K562 (cell line): ENCODE results near the gene DENND1A. TPM values are rescaled to one million over a fixed set of nuclear protein-coding genes. Genes with fewer than 3 reads are reported as not detected.

Experiments
- ATAC-seq: fragments of 200-7000 bp; cut with Tn5 transposase; 3 replicates; pipeline ENCODE4 v1.9.1; 2020; ENCODE audit warnings: moderate library complexity
- BruUV-seq: library from RNA; stranded (reverse); fragments of 400-500 nt; replicated peaks from 2 replicates; lab custom pipeline; 2021; lab: Mats Ljungman, UMichigan
- CTCF ChIA-PET: fragments of 300-600 bp; formaldehyde crosslinking; extraction: SDS; loops from one replicate; lab custom pipeline; 2021; ENCODE audit warnings: low intra/inter-chr PET ratio; lab: Yijun Ruan, JAX
- POLR2A ChIA-PET: fragments of 300-600, 350-650 bp; sonication (Branson Sonifier 250); formaldehyde crosslinking; extraction: SDS; loops from one replicate; lab custom pipeline; 2021; ENCODE audit warnings: antibody characterized with exemption, inconsistent platforms; lab: Yijun Ruan, JAX
- DNase-seq, 4 experiments: peaks; one replicate each; pipeline versions ENCODE4 v3.0.0 to v3.0.0-alpha.2; 2011 to 2018; ENCODE audit warnings: low spot score in 3 of 4, mixed read lengths in 3 of 4; ENCODE audit errors: extremely low read depth in 1 of 4
- FAIRE-seq: peaks from 2 replicates; lab custom pipeline; 2011; peaks lifted over from hg19 to GRCh38; lab: Jason Lieb, UNC
- H2AFZ ChIP-seq: 2 replicates; pipeline ENCODE4 v1.6.0; 2011; ENCODE audit warnings: low read depth, low read length, control low read depth, inconsistent platforms
- H3K27ac ChIP-seq: fragments of 200-600 bp; 3 replicates; pipeline ENCODE4 v1.8.0; 2011; ENCODE audit warnings: low read depth, mild to moderate bottlenecking, control low read depth, inconsistent platforms, low read length, moderate library complexity, mixed read lengths; ENCODE audit errors: extremely low read depth
- H3K27me3 ChIP-seq, 2 experiments: fragments of 300-600 bp in 1 of 2; 2 replicates in 1 of 2; 3 replicates in 1 of 2; pipeline versions ENCODE4 v1.6.0 to v1.8.0; 2011; ENCODE audit warnings: inconsistent platforms in 2 of 2, low read length in 2 of 2, mild to moderate bottlenecking in 1 of 2, mixed read lengths in 1 of 2, moderate library complexity in 1 of 2; ENCODE audit not compliant: control insufficient read depth in 2 of 2, insufficient read depth in 2 of 2
- H3K36me3 ChIP-seq: fragments of 300-600 bp; 3 replicates; pipeline ENCODE4 v1.8.0; 2011; ENCODE audit warnings: mild to moderate bottlenecking, low read length, inconsistent platforms; ENCODE audit not compliant: control insufficient read depth, insufficient read depth
- H3K4me1 ChIP-seq, 2 experiments: fragments of 200-600 bp in 1 of 2; replicated peaks in 1 of 2; 2 replicates in 1 of 2; 3 replicates in 1 of 2; pipeline versions ENCODE4 v1.5.1 to v1.8.0; 2011; ENCODE audit warnings: inconsistent platforms in 2 of 2, low read length in 2 of 2, mild to moderate bottlenecking in 1 of 2, mixed read lengths in 1 of 2, moderate library complexity in 1 of 2; ENCODE audit not compliant: control insufficient read depth in 2 of 2, insufficient read depth in 2 of 2
- H3K4me2 ChIP-seq: 2 replicates; pipeline ENCODE4 v1.6.1; 2011; ENCODE audit warnings: low read length, control low read depth, inconsistent platforms, mixed read lengths; ENCODE audit not compliant: insufficient read depth
- H3K4me3 ChIP-seq: fragments of 200-600 bp; sonication (generic), shearing (Covaris generic); 2 replicates; pipeline ENCODE4 v1.5.1; 2016; ENCODE audit warnings: control low read depth, inconsistent platforms
- H3K79me2 ChIP-seq: fragments of 200-600 bp; 3 replicates; pipeline ENCODE4 v1.8.0; 2011; ENCODE audit warnings: low read length, inconsistent platforms; ENCODE audit not compliant: control insufficient read depth, insufficient read depth
- H3K9ac ChIP-seq, 2 experiments: 2 replicates each; pipeline versions ENCODE4 v1.6.0 to v1.6.1; 2011; ENCODE audit warnings: low read depth in 2 of 2, low read length in 2 of 2, control low read depth in 1 of 2, inconsistent platforms in 1 of 2, mild to moderate bottlenecking in 1 of 2, mixed read lengths in 1 of 2; ENCODE audit not compliant: insufficient read depth in 1 of 2
- H3K9me1 ChIP-seq: one replicate; pipeline ENCODE4 v1.6.0; 2011; ENCODE audit warnings: inconsistent platforms, mild to moderate bottlenecking, low read length, moderate library complexity; ENCODE audit not compliant: control insufficient read depth, insufficient read depth
- H3K9me3 ChIP-seq: replicated peaks from 2 replicates; pipeline ENCODE4 v1.5.1; 2011; ENCODE audit warnings: low read depth, low read length, inconsistent platforms; ENCODE audit not compliant: control insufficient read depth, insufficient read depth
- H4K20me1 ChIP-seq: replicated peaks from 2 replicates; pipeline ENCODE4 v1.6.1; 2011; ENCODE audit warnings: low read length, inconsistent platforms, mixed read lengths; ENCODE audit not compliant: control insufficient read depth, insufficient read depth
- COPS2 ChIP-seq: fragments of 450-650 bp; conservative IDR thresholded peaks from 2 replicates; pipeline ENCODE4 v1.6.1; 2016; ENCODE audit warnings: mild to moderate bottlenecking, moderate library complexity
- EP400 ChIP-seq: fragments of 450-650 bp; IDR thresholded peaks from 2 replicates; pipeline ENCODE4 v1.6.1; 2017; ENCODE audit warnings: antibody characterized with exemption, mild to moderate bottlenecking, moderate library complexity
- HDAC1 ChIP-seq, 2 experiments: fragments of 450-650 bp; IDR thresholded peaks; 2 replicates each; pipeline ENCODE4 v1.6.1; 2016 to 2017; ENCODE audit warnings: inconsistent platforms in 1 of 2, mild to moderate bottlenecking in 1 of 2, moderate library complexity in 1 of 2
- HNRNPLL ChIP-seq: fragments of 200-400 bp; formaldehyde crosslinking; IDR thresholded peaks from 2 replicates; pipeline ENCODE4 v1.6.1; 2017; ENCODE audit warnings: low read length, low read depth, mild to moderate bottlenecking; ENCODE audit not compliant: poor library complexity, severe bottlenecking
- KAT8 ChIP-seq: fragments of 450-650 bp; IDR thresholded peaks from 2 replicates; pipeline ENCODE4 v1.6.1; 2016; ENCODE audit warnings: low read depth, mild to moderate bottlenecking
- MAFK ChIP-seq: IDR thresholded peaks from 2 replicates; pipeline ENCODE4 v1.6.1; 2011; ENCODE audit warnings: low read length, improper control_type of control experiment
- MEF2D ChIP-seq: conservative IDR thresholded peaks from 2 replicates; pipeline ENCODE4 v1.6.1; 2016; ENCODE audit warnings: low read depth, missing genetic modification characterization, missing compliant biosample characterization
- NR4A1 ChIP-seq, 2 experiments: fragments of 250-450 bp in 1 of 2; fragments of 450-650 bp in 1 of 2; sonication (Bioruptor Pico) in 1 of 2; IDR thresholded peaks; 2 replicates each; pipeline versions ENCODE4 v1.4.0 to v1.6.1; 2016 to 2020; ENCODE audit warnings: mild to moderate bottlenecking in 2 of 2, missing compliant biosample characterization in 1 of 2, missing genetic modification characterization in 1 of 2, moderate library complexity in 1 of 2
- POLR2AphosphoS5 ChIP-seq: IDR thresholded peaks from 2 replicates; pipeline ENCODE4 v1.6.1; 2011; ENCODE audit warnings: mild to moderate bottlenecking, low read depth, low read length, moderate library complexity; ENCODE audit not compliant: control insufficient read depth, insufficient read depth
- RBBP5 ChIP-seq: fragments of 200-600 bp; sonication (generic); IDR thresholded peaks from 2 replicates; pipeline ENCODE4 v1.6.1; 2012; ENCODE audit warnings: borderline replicate concordance, mild to moderate bottlenecking, low read length, control low read depth, inconsistent platforms; ENCODE audit not compliant: insufficient read depth, poor library complexity, severe bottlenecking
- TAL1 ChIP-seq: fragments of 450-650 bp; IDR thresholded peaks from 2 replicates; pipeline ENCODE4 v1.6.1; 2016; ENCODE audit warnings: mild to moderate bottlenecking
- XRCC4 ChIP-seq: IDR thresholded peaks from one replicate; pipeline ENCODE4 v1.6.1; 2011; ENCODE audit not compliant: insufficient read depth, insufficient read length; ENCODE audit errors: extremely low read depth
- ZNF778 ChIP-seq: fragments of 450-650 bp; formaldehyde crosslinking; IDR thresholded peaks from 2 replicates; pipeline ENCODE4 v1.4.0; 2020; ENCODE audit warnings: mild to moderate bottlenecking, moderate library complexity
- ZNF785 ChIP-seq: fragments of 250-450 bp; sonication (Bioruptor Pico); IDR thresholded peaks from 2 replicates; pipeline ENCODE4 v1.4.0; 2020; ENCODE audit warnings: mild to moderate bottlenecking
- WGBS: fragments of 100-300 bp; shearing (Covaris generic); methylation state at CpG from one replicate; pipeline ENCODE4 v1.1.6; 2016; ENCODE audit warnings: low coverage, mixed read lengths; ENCODE audit not compliant: insufficient coverage; ENCODE audit errors: missing lambda C conversion rate; 5-methylcytosine and 5-hydroxymethylcytosine counted together
- in situ Hi-C: fragments of 300-500 bp; cut with MboI; formaldehyde crosslinking; loops from 4 replicates; pipeline ENCODE4 v1.15.0; 2018; ENCODE audit warnings: inconsistent platforms, mixed read lengths
- intact Hi-C: fragments of 100-400 bp; cut with micrococcal nuclease; formaldehyde crosslinking; loops from 2 replicates; pipeline ENCODE4 v1.14.2; 2022
- polyA plus RNA-seq, 8 experiments: library from polyadenylated mRNA; depleted of rRNA in 4 of 8; stranded (reverse) in 5 of 8; unstranded in 3 of 8; fragments of >200 nt; fragmentation: Nextera tagmentation in 2 of 8; fragmentation: Illumina TruSeq in 1 of 8; extraction: Ambion mirVana in 2 of 8; extraction: Trizol in 1 of 8; gene quantifications; 2 replicates each; pipeline versions ENCODE4 v1.2.1 to v1.2.3, GENCODE V29; 2011 to 2014; ENCODE audit warnings: inconsistent platforms in 1 of 8, missing spikeins in 1 of 8
- total RNA-seq, 7 experiments: library from RNA; depleted of rRNA in 6 of 7; stranded (reverse); fragments of >200 nt in 6 of 7; fragmentation: Illumina TruSeq in 2 of 7; extraction: Trizol in 2 of 7; gene quantifications; 2 replicates each; pipeline versions ENCODE4 v1.2.1 to v1.2.3, GENCODE V29; 2011 to 2021; ENCODE audit warnings: low replicate concordance in 1 of 7
- TF ChIP-seq, protein P1 (sequence below): sonication (generic); formaldehyde crosslinking; IDR thresholded peaks from 2 replicates; pipeline ENCODE4 v1.8.1; 2023; ENCODE audit warnings: mild to moderate bottlenecking, missing genetic modification reagents
- TF ChIP-seq, protein P2 (sequence below): fragments of 250-450 bp; sonication (Bioruptor Pico); IDR thresholded peaks from 2 replicates; pipeline ENCODE4 v1.5.0; 2021
- TF ChIP-seq, protein P3 (sequence below): fragments of 450-650 bp; IDR thresholded peaks from 2 replicates; pipeline ENCODE4 v1.6.1; 2014; ENCODE audit warnings: low read depth, mild to moderate bottlenecking, moderate library complexity, borderline replicate concordance

The DENND1A gene
- total and polyA plus RNA-seq, 9 of the 15 experiments (the other 6 are each of a cell fraction or from before 2014, with no cell fraction given): 7.6 to 29.5 (median 15.7) TPM

DNA sequence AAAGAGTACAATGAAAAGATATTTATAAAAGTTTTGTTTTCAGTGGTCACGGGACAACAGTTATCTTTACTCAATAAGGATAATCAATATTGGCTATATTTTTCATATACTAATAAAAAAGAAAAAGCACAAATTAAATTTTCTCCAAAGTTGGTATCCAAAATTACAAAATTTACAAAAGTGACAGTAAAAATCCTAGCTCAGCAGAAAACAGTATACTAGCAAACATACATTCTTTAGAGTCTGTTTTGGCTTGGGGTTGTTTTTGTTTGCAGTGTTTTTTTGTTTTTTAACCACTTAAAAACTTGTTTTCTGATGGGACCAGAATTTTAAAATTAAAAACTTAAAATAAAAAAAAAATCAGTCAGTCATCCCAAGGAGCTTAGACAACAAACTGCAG lies 183.2 kb downstream of the DENND1A start (continued):
- TF ChIP-seq MAFK (peak; percentile 57; the same call in 1 of the 2 replicates), HDAC1 (IDR thresholded peaks at IDR 0.05) (no peak)
- TF ChIP-seq, protein P1, sequence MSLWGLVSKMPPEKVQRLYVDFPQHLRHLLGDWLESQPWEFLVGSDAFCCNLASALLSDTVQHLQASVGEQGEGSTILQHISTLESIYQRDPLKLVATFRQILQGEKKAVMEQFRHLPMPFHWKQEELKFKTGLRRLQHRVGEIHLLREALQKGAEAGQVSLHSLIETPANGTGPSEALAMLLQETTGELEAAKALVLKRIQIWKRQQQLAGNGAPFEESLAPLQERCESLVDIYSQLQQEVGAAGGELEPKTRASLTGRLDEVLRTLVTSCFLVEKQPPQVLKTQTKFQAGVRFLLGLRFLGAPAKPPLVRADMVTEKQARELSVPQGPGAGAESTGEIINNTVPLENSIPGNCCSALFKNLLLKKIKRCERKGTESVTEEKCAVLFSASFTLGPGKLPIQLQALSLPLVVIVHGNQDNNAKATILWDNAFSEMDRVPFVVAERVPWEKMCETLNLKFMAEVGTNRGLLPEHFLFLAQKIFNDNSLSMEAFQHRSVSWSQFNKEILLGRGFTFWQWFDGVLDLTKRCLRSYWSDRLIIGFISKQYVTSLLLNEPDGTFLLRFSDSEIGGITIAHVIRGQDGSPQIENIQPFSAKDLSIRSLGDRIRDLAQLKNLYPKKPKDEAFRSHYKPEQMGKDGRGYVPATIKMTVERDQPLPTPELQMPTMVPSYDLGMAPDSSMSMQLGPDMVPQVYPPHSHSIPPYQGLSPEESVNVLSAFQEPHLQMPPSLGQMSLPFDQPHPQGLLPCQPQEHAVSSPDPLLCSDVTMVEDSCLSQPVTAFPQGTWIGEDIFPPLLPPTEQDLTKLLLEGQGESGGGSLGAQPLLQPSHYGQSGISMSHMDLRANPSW (CRISPR knock-in tag): no peak
- TF ChIP-seq, protein P2, sequence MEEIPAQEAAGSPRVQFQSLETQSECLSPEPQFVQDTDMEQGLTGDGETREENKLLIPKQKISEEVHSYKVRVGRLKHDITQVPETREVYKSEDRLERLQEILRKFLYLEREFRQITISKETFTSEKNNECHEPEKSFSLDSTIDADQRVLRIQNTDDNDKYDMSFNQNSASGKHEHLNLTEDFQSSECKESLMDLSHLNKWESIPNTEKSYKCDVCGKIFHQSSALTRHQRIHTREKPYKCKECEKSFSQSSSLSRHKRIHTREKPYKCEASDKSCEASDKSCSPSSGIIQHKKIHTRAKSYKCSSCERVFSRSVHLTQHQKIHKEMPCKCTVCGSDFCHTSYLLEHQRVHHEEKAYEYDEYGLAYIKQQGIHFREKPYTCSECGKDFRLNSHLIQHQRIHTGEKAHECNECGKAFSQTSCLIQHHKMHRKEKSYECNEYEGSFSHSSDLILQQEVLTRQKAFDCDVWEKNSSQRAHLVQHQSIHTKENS (CRISPR knock-in tag): no peak

DNA sequence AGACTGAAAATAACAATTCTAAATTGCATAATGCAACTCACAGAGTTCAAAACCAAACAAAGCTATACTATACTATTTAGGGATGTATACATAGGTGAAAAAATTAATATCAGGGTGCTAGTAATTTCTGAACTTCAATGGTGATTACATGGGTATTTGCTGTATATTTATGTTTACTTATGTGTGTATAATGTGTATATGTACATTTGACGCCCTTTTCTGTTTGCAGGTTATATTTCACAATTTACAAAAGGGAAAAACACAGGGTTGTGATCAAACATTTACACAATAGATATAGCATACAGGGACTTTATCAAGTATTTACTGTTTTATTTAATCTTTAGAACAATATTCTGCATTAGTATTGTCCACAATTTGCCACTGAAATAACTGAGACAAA lies 184.0 kb downstream of the DENND1A start:
- no peak overlapping the region for H3K9ac ChIP-seq
- CTCF ChIA-PET: no interaction called here
- BruUV-seq: no TSS peak
- no peaks in the 10 kb centered on the region for H3K9me3 ChIP-seq
- DNase-seq (no peak), FAIRE-seq (no peak), ATAC-seq (no peak)
- H3K79me2 ChIP-seq: no peaks in the 10 kb centered on the region
- no peaks in the 10 kb centered on the region; the same call in 2 of the 3 replicates for H3K36me3 ChIP-seq
- H3K27ac ChIP-seq: no peak overlapping the region
- H3K27me3 ChIP-seq: no peaks in the 10 kb centered on the region
- no peak overlapping the region for H3K4me2 ChIP-seq
- H3K4me3 ChIP-seq: no peak overlapping the region
- no peaks in the 10 kb centered on the region for H3K9me1 ChIP-seq
- H4K20me1 ChIP-seq: no peaks in the 10 kb centered on the region
- POLR2A ChIA-PET: interaction anchor here (1.1 kb wide), 1 partner anchor 10 kb away, joined by 3 read pairs; no protein-coding TSS in a partner anchor
- WGBS: 88% methylated on average over 1 of the region's 1 CpG
- H3K4me1 ChIP-seq: peaks cover 0 to 4% of the 10 kb centered on the region in 2 experiments; a peak in 3 of 5 replicates
- intact Hi-C loops (no loop called here), in situ Hi-C loops (no loop called here)
- H2AFZ ChIP-seq: no peak overlapping the region
- TF ChIP-seq HNRNPLL (no peak), RBBP5 (no peak), NR4A1 (CRISPR knock-in tag; IDR thresholded peaks at IDR 0.05) (no peak), NR4A1 (tag; IDR thresholded peaks at IDR 0.05) (no peak), ZNF785 (CRISPR knock-in tag) (no peak), TAL1 (no peak), POLR2AphosphoS5 (no peak), EP400 (no peak), ZNF778 (CRISPR knock-in tag) (no peak), XRCC4 (no peak), KAT8 (no peak), MEF2D (no peak), COPS2 (no peak)
- TF ChIP-seq, protein P3, sequence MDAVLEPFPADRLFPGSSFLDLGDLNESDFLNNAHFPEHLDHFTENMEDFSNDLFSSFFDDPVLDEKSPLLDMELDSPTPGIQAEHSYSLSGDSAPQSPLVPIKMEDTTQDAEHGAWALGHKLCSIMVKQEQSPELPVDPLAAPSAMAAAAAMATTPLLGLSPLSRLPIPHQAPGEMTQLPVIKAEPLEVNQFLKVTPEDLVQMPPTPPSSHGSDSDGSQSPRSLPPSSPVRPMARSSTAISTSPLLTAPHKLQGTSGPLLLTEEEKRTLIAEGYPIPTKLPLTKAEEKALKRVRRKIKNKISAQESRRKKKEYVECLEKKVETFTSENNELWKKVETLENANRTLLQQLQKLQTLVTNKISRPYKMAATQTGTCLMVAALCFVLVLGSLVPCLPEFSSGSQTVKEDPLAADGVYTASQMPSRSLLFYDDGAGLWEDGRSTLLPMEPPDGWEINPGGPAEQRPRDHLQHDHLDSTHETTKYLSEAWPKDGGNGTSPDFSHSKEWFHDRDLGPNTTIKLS: no peak
